Prostate gland (tissue), 2 donors: ENCODE measurements around the gene FAM222A. TPM values are rescaled to one million over a fixed set of nuclear protein-coding genes. Genes with fewer than 3 reads are reported as not detected.
A peak's percentile ranks its signal among the peaks of the same experiment; 100 is the strongest.

Source experiments
- DNase-seq: peaks from one replicate; pipeline ENCODE4 v3.0.0-alpha.2; 2019; ENCODE audit warnings: low spot score
- H3K27ac ChIP-seq, 2 donors: fragments of 200-600 bp; sonication (generic); 2 replicates each; pipeline ENCODE4 v1.5.1; 2017 to 2019
- H3K27me3 ChIP-seq: fragments of 200-600 bp; sonication (generic); replicated peaks from 2 replicates; pipeline ENCODE4 v1.5.1; 2019; ENCODE audit not compliant: insufficient read depth
- H3K36me3 ChIP-seq, 2 donors: fragments of 200-600 bp; sonication (generic); 1 replicate in 1 of 2; 2 replicates in 1 of 2; pipeline versions ENCODE4 v1.5.1 to v1.8.1; 2017 to 2019
- H3K4me1 ChIP-seq: fragments of 200-600 bp; sonication (generic); replicated peaks from 2 replicates; pipeline ENCODE4 v1.5.1; 2019
- H3K4me3 ChIP-seq, 2 donors: fragments of 200-600 bp; sonication (generic); 2 replicates each; pipeline ENCODE4 v1.5.1; 2017 to 2019
- H3K9me3 ChIP-seq: fragments of 200-600 bp; sonication (generic); 2 replicates; pipeline ENCODE4 v1.5.1; 2017
- CTCF ChIP-seq, 4 experiments: fragments of 200-600 bp in 2 of 4; fragments of 450-650 bp in 2 of 4; sonication (generic) in 2 of 4; IDR thresholded peaks; 1 replicate in 3 of 4; 2 replicates in 1 of 4; pipeline ENCODE4 v1.5.1; 2016 to 2019; ENCODE audit warnings: antibody characterized with exemption in 4 of 4, mild to moderate bottlenecking in 2 of 4, moderate library complexity in 2 of 4
- POLR2A ChIP-seq: fragments of 450-650 bp; IDR thresholded peaks from one replicate; pipeline ENCODE4 v1.6.1; 2016; ENCODE audit warnings: antibody characterized with exemption, mild to moderate bottlenecking
- POLR2AphosphoS5 ChIP-seq: sonication (generic); formaldehyde crosslinking; IDR thresholded peaks from one replicate; pipeline ENCODE4 v1.6.1; 2017; ENCODE audit warnings: antibody characterized with exemption
- WGBS: methylation state at CpG from one replicate; pipeline ENCODE4 v1.1.5; 2018; 5-methylcytosine and 5-hydroxymethylcytosine counted together
- intact Hi-C: fragments of 100-400 bp; cut with DNase I; formaldehyde crosslinking; loops from one replicate; pipeline ENCODE4 v1.14.2; 2022
- total RNA-seq, 2 donors: library from RNA; depleted of rRNA; stranded (reverse); fragments of >200 nt; gene quantifications; one replicate each; pipeline ENCODE4 v1.1.0, GENCODE V29; 2016

The FAM222A gene
- total RNA-seq, 2 donors from 2014 or later = 2.0 to 52.3 TPM

- WGBS = 16% methylated on average over 6 of the region's 6 CpGs
- Histone ChIP-seq H3K27ac (peak overlapping the region; percentile 42 to 63), H3K9me3 (no peaks in the 10 kb centered on the region), H3K4me3 (no peak overlapping the region), H3K4me1 (peaks cover 2% of the 10 kb centered on the region), H3K27me3 (no peaks in the 10 kb centered on the region), H3K36me3 (no peaks in the 10 kb centered on the region)
- no peak for TF ChIP-seq CTCF (IDR thresholded peaks at IDR 0.05)
- no peak for TF ChIP-seq POLR2A
- peak; percentile 78 for TF ChIP-seq POLR2AphosphoS5
- DNase-seq = peak; percentile 26
- intact Hi-C loops = no loop called here
Observed at GRCh38 chr12:109695961-109696461, 17.6 kb upstream of the FAM222A start.

DNA sequence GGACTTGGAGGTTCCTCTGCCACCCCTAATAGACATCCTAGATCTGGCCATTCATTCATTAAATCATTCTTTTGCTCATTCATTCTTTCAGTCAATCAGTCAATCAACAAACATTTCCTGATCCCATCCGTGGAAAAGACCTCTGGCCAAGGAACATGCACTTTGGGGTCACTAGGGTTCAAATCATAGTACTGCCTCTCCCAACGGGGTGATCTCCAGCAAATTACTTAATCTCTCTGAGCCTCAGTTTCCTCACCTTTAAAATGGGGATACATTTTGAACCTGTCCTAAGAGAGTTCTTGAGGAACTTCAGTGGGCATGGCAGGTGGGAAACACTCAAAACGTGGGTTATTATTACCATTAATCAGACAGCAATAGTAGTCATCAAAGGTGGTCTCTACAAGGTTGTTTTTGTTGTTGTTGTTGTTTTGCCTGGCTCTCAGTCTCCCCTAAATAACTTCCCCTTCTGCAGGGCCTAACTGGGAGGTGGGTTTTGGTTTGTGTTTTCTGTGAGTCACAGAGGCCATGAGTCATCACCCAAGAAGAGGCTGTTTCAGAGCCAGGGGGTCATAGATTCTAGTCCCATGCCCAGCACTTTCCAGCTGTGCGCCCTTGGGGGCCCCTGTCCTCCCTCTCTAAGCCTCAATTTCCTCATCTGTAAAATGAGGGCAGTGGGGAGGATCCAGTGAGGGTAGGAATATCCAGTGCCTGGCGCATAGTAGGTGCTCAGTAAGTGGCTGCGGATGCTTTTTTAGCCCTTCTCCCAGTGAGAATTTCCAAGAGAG is 16.9 kb upstream of the FAM222A start:
- WGBS = 63% methylated on average over 6 of the region's 6 CpGs
- no peak for TF ChIP-seq POLR2AphosphoS5
- TF ChIP-seq CTCF (IDR thresholded peaks at IDR 0.05) = no peak
- TF ChIP-seq POLR2A = no peak
- no peaks in the 10 kb centered on the region for H3K9me3 ChIP-seq

DNA sequence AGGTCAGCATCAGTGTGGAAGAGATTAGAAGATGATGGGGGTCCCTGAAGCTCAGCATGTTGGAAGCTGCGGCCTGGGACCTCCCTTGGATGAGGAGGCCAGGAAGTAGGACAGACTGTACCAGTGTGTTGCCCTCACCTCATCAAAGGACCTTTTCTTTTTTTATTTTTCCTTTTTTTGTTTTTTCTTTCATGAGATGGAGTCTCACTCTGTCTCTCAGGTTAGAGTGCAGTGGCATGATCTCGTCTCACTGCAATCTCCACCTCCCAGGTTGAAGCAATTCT is 16.4 kb upstream of the FAM222A start:
- Histone ChIP-seq H3K27ac (no peak overlapping the region), H3K27me3 (no peaks in the 10 kb centered on the region), H3K4me3 (no peak overlapping the region), H3K36me3 (no peaks in the 10 kb centered on the region), H3K4me1 (peaks cover 2% of the 10 kb centered on the region), H3K9me3 (no peaks in the 10 kb centered on the region)
- TF ChIP-seq POLR2AphosphoS5 (no peak), POLR2A (no peak), CTCF (IDR thresholded peaks at IDR 0.05) (no peak)
- DNase-seq = no peak
- 92% methylated on average over 2 of the region's 2 CpGs for WGBS
- intact Hi-C loops = no loop called here

More for the DNA sequence above, 16.9 kb upstream of the FAM222A start:
- Histone ChIP-seq H3K4me3 (no peak overlapping the region), H3K4me1 (peaks cover 2% of the 10 kb centered on the region), H3K27me3 (no peaks in the 10 kb centered on the region), H3K27ac (peak overlapping the region; percentile 42 to 63), H3K36me3 (no peaks in the 10 kb centered on the region)
- intact Hi-C loops = no loop called here
- DNase-seq = no peak

- H3K27ac ChIP-seq = no peak overlapping the region
- no peak for DNase-seq
- 94% methylated on average over 11 of the region's 11 CpGs for WGBS
- H3K36me3 ChIP-seq = no peaks in the 10 kb centered on the region
- no peaks in the 10 kb centered on the region for H3K9me3 ChIP-seq
- H3K4me3 ChIP-seq = no peak overlapping the region
- no peaks in the 10 kb centered on the region for H3K27me3 ChIP-seq
- H3K4me1 ChIP-seq = peaks cover 2% of the 10 kb centered on the region
- TF ChIP-seq CTCF (IDR thresholded peaks at IDR 0.05) = no peak
- TF ChIP-seq POLR2AphosphoS5 = no peak
- TF ChIP-seq POLR2A = no peak
- intact Hi-C loops = no loop called here
Observed at GRCh38 chr12:109697877-109698468, 15.7 kb upstream of the FAM222A start.

DNA sequence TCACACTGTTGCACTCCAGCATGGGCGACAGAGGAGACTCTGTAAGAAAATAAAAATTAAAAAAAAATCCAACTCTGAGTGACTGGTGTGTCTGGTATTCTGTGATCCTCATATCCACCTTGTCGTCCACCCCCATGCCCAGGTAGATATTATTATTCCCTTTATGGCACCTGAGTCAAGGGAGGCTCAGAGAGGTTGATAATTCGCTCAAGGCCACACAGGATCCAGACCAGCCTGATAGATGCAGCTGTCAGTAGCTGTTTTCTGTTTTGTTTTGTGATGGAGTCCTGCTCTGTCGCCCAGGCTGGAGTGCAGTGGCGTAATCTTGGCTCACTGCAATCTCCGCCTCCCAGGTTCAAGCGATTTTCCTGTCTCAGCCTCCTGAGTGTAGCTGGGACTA is 14.8 kb upstream of the FAM222A start:
- intact Hi-C loops = no loop called here
- DNase-seq = no peak
- no peak for TF ChIP-seq POLR2A
- no peak for TF ChIP-seq CTCF (IDR thresholded peaks at IDR 0.05)
- TF ChIP-seq POLR2AphosphoS5 = no peak
- Histone ChIP-seq H3K4me3 (no peak overlapping the region), H3K27ac (no peak overlapping the region), H3K36me3 (no peaks in the 10 kb centered on the region), H3K4me1 (peaks cover 1% of the 10 kb centered on the region), H3K27me3 (no peaks in the 10 kb centered on the region), H3K9me3 (no peaks in the 10 kb centered on the region)
- 97% methylated on average over 7 of the region's 7 CpGs for WGBS
